ENCODE measurements around the gene TAOK3.

Gene TAOK3

DNA sequence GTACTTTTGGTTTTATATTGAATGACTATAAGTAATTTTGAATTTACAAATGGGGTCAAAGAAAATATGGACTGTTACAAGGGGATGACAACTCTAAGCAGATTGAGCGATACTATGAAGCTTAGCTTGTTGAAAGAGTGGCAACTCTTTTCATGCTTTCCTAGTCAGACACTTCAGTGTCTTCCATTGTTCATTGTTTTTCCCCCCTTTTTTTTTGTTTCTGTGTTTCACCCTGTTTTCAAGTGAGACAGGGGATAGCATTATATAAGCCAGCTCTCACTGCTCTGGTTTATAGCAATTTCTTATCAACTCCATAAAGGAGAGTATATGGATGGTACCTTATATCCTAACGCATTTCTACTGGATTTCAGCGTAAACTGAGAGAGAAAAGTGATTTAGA lies 212.2 kb downstream of the TAOK3 start:
- Histone ChIP-seq H3K27me3 (replicated peaks; ENCODE audit: control insufficient read depth, insufficient read depth, low read length) (no peaks in the 10 kb centered on the region), H3K9ac (ENCODE audit: low read length) (no peak overlapping the region), H3K9me3 (ENCODE audit: control insufficient read depth, low read length) (no peaks in the 10 kb centered on the region), H3K4me3 (ENCODE audit: low read length) (no peak overlapping the region), H3K36me3 (ENCODE audit: control insufficient read depth, insufficient read depth, low read length, severe bottlenecking) (peaks cover 53% of the 10 kb centered on the region), H3K4me1 (ENCODE audit: control insufficient read depth, insufficient read depth, low read length) (no peaks in the 10 kb centered on the region)
- no peak for DNase-seq (ENCODE audit: low read depth)

DNA sequence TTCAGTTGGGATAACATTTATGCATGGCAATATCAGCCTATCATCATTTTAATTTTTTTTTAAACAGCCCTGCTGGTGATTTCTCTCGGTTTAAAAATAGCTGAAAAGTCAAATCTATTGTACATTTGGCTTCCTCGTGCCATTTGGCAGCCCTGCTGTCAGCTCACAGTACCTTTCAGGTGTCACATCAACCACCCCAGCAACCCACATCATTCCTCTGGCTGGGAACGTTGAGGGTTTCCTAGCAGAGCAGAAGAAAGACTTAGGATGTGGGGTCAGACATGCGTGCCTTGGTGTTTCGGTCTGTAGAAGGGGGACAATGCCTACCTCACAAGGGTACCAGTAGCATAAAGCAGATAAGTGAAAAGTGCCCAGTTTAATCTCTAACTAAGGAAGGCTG lies 221.0 kb downstream of the TAOK3 start:
- no peak overlapping the region for H3K9ac ChIP-seq (ENCODE audit: low read length)
- peaks cover 47% of the 10 kb centered on the region for H3K36me3 ChIP-seq (ENCODE audit: control insufficient read depth, insufficient read depth, low read length, severe bottlenecking)
- no peaks in the 10 kb centered on the region for H3K27me3 ChIP-seq (replicated peaks; ENCODE audit: control insufficient read depth, insufficient read depth, low read length)
- DNase-seq (ENCODE audit: low read depth): no peak
- H3K4me3 ChIP-seq (ENCODE audit: low read length): no peak overlapping the region
- H3K9me3 ChIP-seq (ENCODE audit: control insufficient read depth, low read length): no peaks in the 10 kb centered on the region
- no peaks in the 10 kb centered on the region for H3K4me1 ChIP-seq (ENCODE audit: control insufficient read depth, insufficient read depth, low read length)

DNA sequence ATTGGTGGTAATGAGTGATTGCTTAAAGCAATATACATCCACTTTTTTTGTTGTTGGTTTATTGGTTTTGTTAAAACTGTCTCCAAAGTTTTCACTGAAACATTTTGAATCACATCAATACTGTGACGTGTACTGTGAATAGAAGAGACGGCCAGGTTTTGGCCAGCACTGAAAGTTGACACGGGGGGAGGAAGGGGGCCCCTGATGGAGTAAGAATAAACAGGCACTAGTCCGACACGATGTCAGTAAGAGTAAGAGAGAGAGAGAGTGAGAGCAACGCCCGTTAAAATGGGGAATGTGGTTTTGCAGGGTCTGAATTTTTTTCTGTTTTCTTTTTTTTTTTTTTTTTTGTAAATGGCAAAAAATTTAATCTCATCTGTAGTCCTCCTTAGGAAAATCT lies 222.1 kb downstream of the TAOK3 start:
- no peak overlapping the region for H3K9ac ChIP-seq (ENCODE audit: low read length)
- H3K27me3 ChIP-seq (replicated peaks; ENCODE audit: control insufficient read depth, insufficient read depth, low read length): no peaks in the 10 kb centered on the region
- DNase-seq (ENCODE audit: low read depth): no peak
- no peaks in the 10 kb centered on the region for H3K4me1 ChIP-seq (ENCODE audit: control insufficient read depth, insufficient read depth, low read length)
- H3K4me3 ChIP-seq (ENCODE audit: low read length): no peak overlapping the region
- no peaks in the 10 kb centered on the region for H3K9me3 ChIP-seq (ENCODE audit: control insufficient read depth, low read length)
- H3K36me3 ChIP-seq (ENCODE audit: control insufficient read depth, insufficient read depth, low read length, severe bottlenecking): peaks cover 59% of the 10 kb centered on the region

DNA sequence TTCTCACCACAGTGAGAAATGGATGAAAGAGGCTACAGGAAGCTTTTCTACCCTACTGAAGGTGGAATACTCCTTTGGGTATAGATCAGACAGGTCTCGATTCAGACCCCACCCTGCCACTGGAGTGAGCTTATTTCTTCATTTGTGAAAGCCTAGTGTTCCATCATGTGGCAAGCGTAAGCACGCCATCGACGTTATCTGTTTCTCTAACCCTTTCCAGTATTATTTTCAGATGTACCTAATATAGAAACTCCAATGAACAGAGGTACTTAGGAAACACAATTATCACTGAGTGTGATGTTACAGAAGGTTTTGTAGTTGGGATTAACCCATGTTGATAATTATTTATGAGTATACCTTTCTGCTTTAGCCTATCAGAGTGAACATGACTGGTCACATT lies 224.4 kb downstream of the TAOK3 start:
- H3K36me3 ChIP-seq (ENCODE audit: control insufficient read depth, insufficient read depth, low read length, severe bottlenecking): peaks cover 82% of the 10 kb centered on the region
- no peak for DNase-seq (ENCODE audit: low read depth)
- H3K4me1 ChIP-seq (ENCODE audit: control insufficient read depth, insufficient read depth, low read length): no peaks in the 10 kb centered on the region

DNA sequence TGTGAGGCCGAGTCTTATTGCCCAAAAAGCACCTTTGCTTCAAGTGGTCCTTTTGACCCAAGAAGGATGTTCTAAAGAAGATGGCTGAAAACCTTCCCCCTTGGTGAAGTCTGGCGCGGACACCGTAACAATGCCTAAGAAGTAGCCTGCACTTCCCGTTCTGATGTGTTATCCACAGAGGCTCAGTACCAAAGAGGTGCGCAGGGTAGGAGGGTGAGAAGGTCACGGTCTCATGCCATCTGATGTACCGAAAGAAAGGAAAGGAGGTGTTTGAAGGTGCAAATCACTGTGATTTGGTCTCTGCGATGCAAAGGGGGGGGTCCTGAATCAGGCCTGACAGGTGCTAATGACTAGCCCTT lies 226.9 kb downstream of the TAOK3 start:
- H3K4me1 ChIP-seq (ENCODE audit: control insufficient read depth, insufficient read depth, low read length): no peaks in the 10 kb centered on the region
- no peaks in the 10 kb centered on the region for H3K27me3 ChIP-seq (replicated peaks; ENCODE audit: control insufficient read depth, insufficient read depth, low read length)
- peaks cover 88% of the 10 kb centered on the region for H3K36me3 ChIP-seq (ENCODE audit: control insufficient read depth, insufficient read depth, low read length, severe bottlenecking)
- no peak for DNase-seq (ENCODE audit: low read depth)
- no peak overlapping the region for H3K9ac ChIP-seq (ENCODE audit: low read length)
- no peaks in the 10 kb centered on the region for H3K9me3 ChIP-seq (ENCODE audit: control insufficient read depth, low read length)
- H3K4me3 ChIP-seq (ENCODE audit: low read length): no peak overlapping the region

More for the DNA sequence above, 224.4 kb downstream of the TAOK3 start:
- Histone ChIP-seq H3K9ac (ENCODE audit: low read length) (no peak overlapping the region), H3K27me3 (replicated peaks; ENCODE audit: control insufficient read depth, insufficient read depth, low read length) (no peaks in the 10 kb centered on the region), H3K4me3 (ENCODE audit: low read length) (no peak overlapping the region), H3K9me3 (ENCODE audit: control insufficient read depth, low read length) (no peaks in the 10 kb centered on the region)

DNA sequence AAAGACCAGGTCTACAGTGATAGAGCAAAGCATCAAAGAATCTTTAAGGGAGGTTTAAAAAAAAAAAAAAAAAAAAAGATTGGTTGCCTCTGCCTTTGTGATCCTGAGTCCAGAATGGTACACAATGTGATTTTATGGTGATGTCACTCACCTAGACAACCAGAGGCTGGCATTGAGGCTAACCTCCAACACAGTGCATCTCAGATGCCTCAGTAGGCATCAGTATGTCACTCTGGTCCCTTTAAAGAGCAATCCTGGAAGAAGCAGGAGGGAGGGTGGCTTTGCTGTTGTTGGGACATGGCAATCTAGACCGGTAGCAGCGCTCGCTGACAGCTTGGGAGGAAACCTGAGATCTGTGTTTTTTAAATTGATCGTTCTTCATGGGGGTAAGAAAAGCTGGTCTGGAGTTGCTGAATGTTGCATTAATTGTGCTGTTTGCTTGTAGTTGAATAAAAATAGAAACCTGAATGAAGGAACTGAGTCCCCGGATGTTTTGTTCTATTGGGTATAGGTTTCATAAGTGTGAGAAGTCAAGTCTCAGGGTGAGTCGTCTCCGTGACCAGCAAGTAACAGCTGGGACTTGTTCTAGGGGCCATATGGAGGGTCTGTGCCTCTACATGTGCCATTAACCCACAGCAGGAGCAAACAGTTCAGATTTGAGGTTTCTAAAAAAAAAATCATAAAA lies 227.5 kb downstream of the TAOK3 start:
- Histone ChIP-seq H3K4me3 (ENCODE audit: low read length) (no peak overlapping the region), H3K27me3 (replicated peaks; ENCODE audit: control insufficient read depth, insufficient read depth, low read length) (no peaks in the 10 kb centered on the region), H3K9ac (ENCODE audit: low read length) (no peak overlapping the region), H3K36me3 (ENCODE audit: control insufficient read depth, insufficient read depth, low read length, severe bottlenecking) (peaks cover 88% of the 10 kb centered on the region), H3K9me3 (ENCODE audit: control insufficient read depth, low read length) (no peaks in the 10 kb centered on the region), H3K4me1 (ENCODE audit: control insufficient read depth, insufficient read depth, low read length) (no peaks in the 10 kb centered on the region)
- no peak for DNase-seq (ENCODE audit: low read depth)

DNA sequence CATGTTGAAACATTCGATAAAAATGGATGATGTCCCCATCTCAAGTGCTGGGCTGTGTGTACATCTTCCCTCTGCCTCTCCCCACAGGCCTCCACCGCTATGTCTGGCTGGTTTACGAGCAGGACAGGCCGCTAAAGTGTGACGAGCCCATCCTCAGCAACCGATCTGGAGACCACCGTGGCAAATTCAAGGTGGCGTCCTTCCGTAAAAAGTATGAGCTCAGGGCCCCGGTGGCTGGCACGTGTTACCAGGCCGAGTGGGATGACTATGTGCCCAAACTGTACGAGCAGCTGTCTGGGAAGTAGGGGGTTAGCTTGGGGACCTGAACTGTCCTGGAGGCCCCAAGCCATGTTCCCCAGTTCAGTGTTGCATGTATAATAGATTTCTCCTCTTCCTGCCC lies 228.2 kb downstream of the TAOK3 start:
- peaks cover 90% of the 10 kb centered on the region for H3K36me3 ChIP-seq (ENCODE audit: control insufficient read depth, insufficient read depth, low read length, severe bottlenecking)
- DNase-seq (ENCODE audit: low read depth): no peak
- no peaks in the 10 kb centered on the region for H3K4me1 ChIP-seq (ENCODE audit: control insufficient read depth, insufficient read depth, low read length)
- H3K27me3 ChIP-seq (replicated peaks; ENCODE audit: control insufficient read depth, insufficient read depth, low read length): no peaks in the 10 kb centered on the region
- no peaks in the 10 kb centered on the region for H3K9me3 ChIP-seq (ENCODE audit: control insufficient read depth, low read length)
- no peak overlapping the region for H3K4me3 ChIP-seq (ENCODE audit: low read length)
- no peak overlapping the region for H3K9ac ChIP-seq (ENCODE audit: low read length)

DNA sequence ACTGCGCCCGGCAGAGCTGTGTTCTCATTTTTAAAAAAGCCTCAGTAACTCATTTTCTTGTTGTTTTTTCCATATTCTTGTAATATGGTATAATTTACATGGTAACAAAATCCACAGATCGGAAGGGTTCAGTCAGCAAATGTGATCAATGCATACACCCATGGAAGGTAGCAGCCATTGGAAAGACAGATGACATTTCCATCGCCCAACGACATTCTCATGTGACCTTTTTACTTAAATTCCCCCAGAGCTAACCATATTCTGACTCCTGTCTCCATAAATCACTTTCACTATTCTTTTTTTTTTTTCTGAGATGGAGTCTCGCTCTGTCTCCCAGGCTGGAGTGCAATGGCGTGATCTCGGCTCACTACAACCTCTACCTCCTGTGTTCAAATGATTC lies 231.9 kb downstream of the TAOK3 start:
- no peak for DNase-seq (ENCODE audit: low read depth)
- peaks cover 10% of the 10 kb centered on the region for H3K4me1 ChIP-seq (ENCODE audit: control insufficient read depth, insufficient read depth, low read length)
- H3K9me3 ChIP-seq (ENCODE audit: control insufficient read depth, low read length): no peaks in the 10 kb centered on the region
- no peaks in the 10 kb centered on the region for H3K27me3 ChIP-seq (replicated peaks; ENCODE audit: control insufficient read depth, insufficient read depth, low read length)
- H3K36me3 ChIP-seq (ENCODE audit: control insufficient read depth, insufficient read depth, low read length, severe bottlenecking): peaks cover 73% of the 10 kb centered on the region
- no peak overlapping the region for H3K9ac ChIP-seq (ENCODE audit: low read length)
- no peak overlapping the region for H3K4me3 ChIP-seq (ENCODE audit: low read length)

DNA sequence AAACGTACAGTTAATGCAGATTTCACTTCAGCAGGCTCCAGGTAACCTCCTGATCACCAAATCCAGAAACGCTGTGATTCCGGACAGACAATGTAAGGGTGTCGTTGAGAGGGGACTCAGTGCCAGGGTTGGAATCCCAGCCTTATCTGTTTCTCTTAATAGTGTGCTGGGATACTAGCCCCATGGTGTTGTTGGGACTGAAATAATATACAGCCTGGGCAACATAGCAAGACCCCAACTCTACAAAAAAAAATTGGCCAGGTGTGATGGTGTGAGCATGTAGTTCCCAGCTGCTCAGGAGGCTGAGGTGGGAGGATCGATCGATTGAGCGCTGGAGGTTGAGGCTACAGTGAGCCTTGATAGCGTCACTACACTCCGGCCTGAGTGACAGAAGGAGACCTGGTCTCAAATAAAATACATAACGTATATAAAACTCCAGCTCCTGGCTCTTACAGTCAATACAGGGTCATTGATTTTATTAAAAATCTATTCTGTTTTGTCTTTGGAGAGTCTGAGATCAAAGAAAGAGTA lies 235.5 kb downstream of the TAOK3 start:
- Histone ChIP-seq H3K4me3 (ENCODE audit: low read length) (peak overlapping the region; percentile 85), H3K27me3 (replicated peaks; ENCODE audit: control insufficient read depth, insufficient read depth, low read length) (no peaks in the 10 kb centered on the region), H3K9me3 (ENCODE audit: control insufficient read depth, low read length) (no peaks in the 10 kb centered on the region), H3K36me3 (ENCODE audit: control insufficient read depth, insufficient read depth, low read length, severe bottlenecking) (peaks cover 38% of the 10 kb centered on the region), H3K9ac (ENCODE audit: low read length) (peak overlapping the region; percentile 96), H3K4me1 (ENCODE audit: control insufficient read depth, insufficient read depth, low read length) (peaks cover 10% of the 10 kb centered on the region)
- no peak for DNase-seq (ENCODE audit: low read depth)

DNA sequence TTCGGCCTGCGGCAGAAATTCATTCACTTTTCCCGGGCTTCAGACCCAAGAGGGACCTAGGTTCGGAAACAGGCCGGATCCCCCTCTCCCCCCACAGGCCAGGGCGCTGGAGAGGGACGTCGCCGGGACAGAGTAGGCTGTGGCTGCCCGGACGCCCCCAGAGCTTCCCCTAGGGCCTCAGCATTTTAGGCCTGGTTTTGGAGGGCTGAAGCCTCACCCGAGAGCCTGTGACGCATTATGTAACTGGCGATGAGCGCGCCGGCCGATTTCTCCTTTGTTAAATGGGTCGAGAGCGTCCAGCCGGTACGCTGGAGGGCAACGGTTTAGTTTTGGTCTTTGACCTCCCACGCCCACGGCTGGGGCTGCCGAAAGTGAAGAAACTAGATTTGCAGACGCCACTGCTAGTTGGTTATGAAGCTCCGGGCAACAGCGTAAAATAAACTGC lies 236.1 kb downstream of the TAOK3 start:
- Histone ChIP-seq H3K4me1 (ENCODE audit: control insufficient read depth, insufficient read depth, low read length) (peaks cover 16% of the 10 kb centered on the region), H3K4me3 (ENCODE audit: low read length) (peak overlapping the region; percentile 85), H3K27me3 (replicated peaks; ENCODE audit: control insufficient read depth, insufficient read depth, low read length) (no peaks in the 10 kb centered on the region), H3K9ac (ENCODE audit: low read length) (peak overlapping the region; percentile 96), H3K9me3 (ENCODE audit: control insufficient read depth, low read length) (no peaks in the 10 kb centered on the region), H3K36me3 (ENCODE audit: control insufficient read depth, insufficient read depth, low read length, severe bottlenecking) (peaks cover 33% of the 10 kb centered on the region)
- peak; percentile 78 for DNase-seq (ENCODE audit: low read depth)

DNA sequence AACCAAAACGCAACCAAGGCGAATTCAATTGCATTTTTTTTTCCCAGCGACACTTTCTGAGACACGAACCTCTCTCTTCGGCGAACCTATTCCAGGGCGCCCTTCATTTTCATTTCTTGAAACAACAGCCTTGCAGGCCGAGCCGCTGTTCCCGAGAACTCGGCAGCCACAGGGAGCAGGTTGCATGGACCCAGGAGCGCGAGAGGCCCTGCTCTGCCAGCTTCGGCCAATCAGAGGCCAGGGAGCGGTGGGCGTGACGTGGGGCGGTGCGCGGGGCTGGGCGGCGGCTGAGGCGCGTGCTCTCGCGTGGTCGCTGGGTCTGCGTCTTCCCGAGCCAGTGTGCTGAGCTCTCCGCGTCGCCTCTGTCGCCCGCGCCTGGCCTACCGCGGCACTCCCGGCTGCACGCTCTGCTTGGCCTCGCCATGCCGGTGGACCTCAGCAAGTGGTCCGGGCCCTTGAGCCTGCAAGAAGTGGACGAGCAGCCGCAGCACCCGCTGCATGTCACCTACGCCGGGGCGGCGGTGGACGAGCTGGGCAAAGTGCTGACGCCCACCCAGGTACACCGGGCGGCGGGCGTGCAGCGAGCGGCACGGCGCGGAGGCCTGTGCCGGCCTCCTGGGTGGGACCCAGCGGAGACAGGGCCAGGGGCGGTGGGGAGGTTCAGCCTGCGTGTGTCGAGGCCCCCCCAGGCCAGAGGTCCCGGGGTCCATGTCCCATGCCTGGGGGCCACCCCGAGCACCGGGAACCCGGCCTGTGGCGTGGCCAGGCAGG lies 236.7 kb downstream of the TAOK3 start, which contains the start of gene PEBP1:
Gene PEBP1 (plus strand): TSS at position 337 of the 771 bp plus-strand sequence. CDS start 86 bp downstream, at position 423.
- peak; percentile 98 for DNase-seq (ENCODE audit: low read depth)

More for the DNA sequence above, 236.7 kb downstream of the TAOK3 start, which contains the start of gene PEBP1:
- H3K9me3 ChIP-seq (ENCODE audit: control insufficient read depth, low read length): no peaks in the 10 kb centered on the region
- peak within 1 kb of the TSS; percentile 96 for H3K9ac ChIP-seq (ENCODE audit: low read length)
- H3K36me3 ChIP-seq (ENCODE audit: control insufficient read depth, insufficient read depth, low read length, severe bottlenecking): peaks cover 28% of the 10 kb centered on the region
- no peaks in the 10 kb centered on the region for H3K27me3 ChIP-seq (replicated peaks; ENCODE audit: control insufficient read depth, insufficient read depth, low read length)
- peak within 1 kb of the TSS; percentile 85 for H3K4me3 ChIP-seq (ENCODE audit: low read length)
- peaks cover 16% of the 10 kb centered on the region for H3K4me1 ChIP-seq (ENCODE audit: control insufficient read depth, insufficient read depth, low read length)
